NOMO-1 (cell line): Measurements from ENCODE around the gene HOXD8.

Experiments used
- DNase-seq, 2 experiments: peaks; one replicate each; lab custom pipeline; 2025; ENCODE audit not compliant: unreplicated experiment in 2 of 2; lab: John Stamatoyannopoulos, UW

The HOXD8 gene

GRCh38 chr2:176157499-176158185, 28.1 kb downstream of the HOXD8 start:
- DNase-seq: no peak

DNA sequence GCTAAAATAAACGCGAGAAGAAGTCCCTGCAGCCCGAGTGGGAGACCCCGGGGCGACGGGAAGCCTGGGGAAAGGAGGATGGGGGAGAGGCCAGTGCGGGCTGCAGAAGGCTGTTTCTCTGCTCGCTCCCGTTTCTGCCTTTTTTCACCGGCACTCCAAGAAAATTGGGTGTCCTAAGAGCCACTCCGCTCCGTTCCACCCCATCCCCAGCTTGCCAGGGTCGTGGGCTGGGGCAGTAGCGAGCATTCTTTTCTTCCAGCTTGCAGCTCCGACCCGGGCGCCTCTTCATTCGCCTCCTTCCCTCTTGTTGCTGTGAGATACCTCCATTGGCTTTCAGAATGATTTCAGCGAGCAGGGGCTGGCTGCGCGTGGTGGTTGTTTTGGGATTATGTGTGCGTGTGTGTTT, 28.7 kb downstream of the HOXD8 start:
- DNase-seq: no peak

- DNase-seq: no peak
Observed at GRCh38 chr2:176158855-176159662, 29.6 kb downstream of the HOXD8 start.

- DNase-seq: no peak
Observed at GRCh38 chr2:176159663-176160250, 30.3 kb downstream of the HOXD8 start.

- no peak for DNase-seq
Observed at GRCh38 chr2:176160251-176160985, 30.9 kb downstream of the HOXD8 start.

DNA sequence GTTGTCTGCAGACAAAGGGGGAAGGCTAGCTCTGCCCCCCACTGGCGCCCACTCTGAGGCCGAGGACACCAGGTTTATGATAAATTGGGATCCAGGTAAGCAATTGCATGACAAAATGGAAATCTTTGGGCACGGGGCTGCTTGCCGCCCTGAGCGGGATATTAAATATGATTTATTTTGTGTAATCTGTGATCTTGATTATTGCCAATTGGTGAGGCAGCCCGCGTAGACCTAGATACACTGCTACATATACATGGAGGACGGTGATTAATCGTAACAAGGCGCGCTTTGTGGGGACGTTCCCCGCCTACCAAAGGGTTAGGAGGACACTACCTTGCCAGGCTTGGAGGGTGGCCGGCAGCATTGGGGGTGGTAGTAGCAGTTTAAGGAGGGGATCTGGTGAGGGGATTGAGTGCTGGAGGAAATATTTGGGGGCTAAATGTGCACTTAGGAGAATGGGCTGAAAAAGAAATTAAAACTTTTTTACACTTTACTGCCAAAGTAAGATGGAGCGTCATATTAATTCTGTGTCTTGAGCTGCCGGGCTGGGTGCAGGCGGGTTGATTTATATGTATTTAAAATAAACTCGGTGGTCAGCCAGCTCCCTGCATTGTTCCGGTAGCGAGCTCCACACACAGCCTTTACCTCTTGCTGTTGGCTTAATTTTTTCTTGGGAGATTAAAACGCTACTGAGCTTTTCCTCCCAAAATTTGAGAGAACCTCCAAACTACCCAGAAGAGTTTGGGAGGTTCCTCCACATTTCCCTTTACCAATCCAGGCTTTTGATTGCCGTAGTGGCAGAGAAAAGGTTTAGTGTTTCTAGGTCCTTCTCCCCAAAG, 31.7 kb downstream of the HOXD8 start:
- no peak for DNase-seq

GRCh38 chr2:176161825-176162626, 32.5 kb downstream of the HOXD8 start:
- DNase-seq: no peak

GRCh38 chr2:176162911-176163671, 33.6 kb downstream of the HOXD8 start:
- no peak for DNase-seq

GRCh38 chr2:176163672-176164056, 34.2 kb downstream of the HOXD8 start:
- DNase-seq: no peak

GRCh38 chr2:176164201-176164600, 34.7 kb downstream of the HOXD8 start:
- DNase-seq: no peak

GRCh38 chr2:176164611-176165369, 35.3 kb downstream of the HOXD8 start:
- no peak for DNase-seq

- no peak for DNase-seq
Observed at GRCh38 chr2:176165370-176166050, 36.0 kb downstream of the HOXD8 start.

DNA sequence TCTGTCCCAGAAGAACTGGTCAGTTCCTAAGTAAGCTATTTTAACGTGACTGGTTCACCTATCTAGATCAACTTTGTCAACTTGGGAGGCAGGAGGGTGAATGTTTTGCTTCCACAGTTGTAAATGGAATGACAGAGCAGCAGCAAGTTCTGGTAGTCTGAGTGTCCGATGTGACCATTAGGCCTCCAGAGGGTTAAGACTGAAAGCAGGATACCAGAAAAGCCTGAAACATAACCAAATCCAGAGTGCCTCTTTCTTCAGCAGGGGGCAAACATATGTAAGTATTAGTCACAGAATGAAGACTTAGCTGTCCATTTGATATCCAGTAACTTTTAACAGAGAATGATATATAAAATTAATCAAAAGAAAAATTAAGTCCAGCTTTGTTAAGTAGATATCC, 36.8 kb downstream of the HOXD8 start:
- DNase-seq: no peak

DNA sequence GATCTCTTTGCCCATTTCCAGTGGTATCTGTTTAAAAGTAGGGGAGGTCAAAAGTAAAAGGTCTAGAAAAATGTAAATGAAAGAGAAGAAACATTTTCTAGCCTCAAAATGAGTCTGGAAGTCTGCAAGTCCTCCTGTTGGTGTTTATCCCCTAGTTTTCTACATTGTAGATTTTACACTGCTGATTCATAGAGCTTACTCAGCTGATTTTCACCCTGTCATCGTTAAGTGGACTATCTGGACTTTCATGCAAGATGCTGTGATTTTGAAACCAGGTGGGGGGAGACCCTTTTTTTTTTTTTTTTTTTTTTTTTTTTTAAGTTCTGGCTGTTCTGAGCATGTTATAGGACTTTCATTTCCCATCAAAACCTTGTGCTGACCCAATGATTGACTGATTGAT, 37.9 kb downstream of the HOXD8 start:
- DNase-seq: no peak

GRCh38 chr2:176169181-176169580, 39.7 kb downstream of the HOXD8 start:
- no peak for DNase-seq

DNA sequence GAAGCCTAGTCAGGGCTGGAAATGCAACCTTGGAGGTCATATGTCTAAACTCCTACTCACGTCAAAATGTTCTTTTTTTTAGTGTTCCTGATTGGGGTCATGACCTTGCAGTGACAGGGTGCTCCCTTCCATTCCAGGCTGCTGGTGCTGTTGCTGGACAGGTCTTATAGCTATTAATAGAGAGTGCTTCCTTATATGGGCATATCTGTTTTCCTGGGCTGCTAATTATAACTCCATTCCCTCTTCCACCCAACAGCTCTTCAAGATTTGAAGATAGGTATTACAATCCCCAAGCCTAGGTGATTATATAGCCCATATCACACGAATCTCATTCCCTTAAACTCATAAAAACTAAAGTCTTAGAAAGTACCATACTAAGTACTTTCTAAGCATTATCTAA, 40.2 kb downstream of the HOXD8 start:
- DNase-seq: no peak

GRCh38 chr2:176170602-176171305, 41.2 kb downstream of the HOXD8 start:
- DNase-seq: no peak
